GM18498 (cell line): ENCODE measurements around the gene ADRA1B.

Source experiments
- ATAC-seq: cut with Tn5 transposase; IDR thresholded peaks from one replicate; pipeline ENCODE4 v1.9.1; 2021; ENCODE audit warnings: mild to moderate bottlenecking, moderate library complexity; ENCODE audit not compliant: unreplicated experiment

ADRA1B gene

DNA sequence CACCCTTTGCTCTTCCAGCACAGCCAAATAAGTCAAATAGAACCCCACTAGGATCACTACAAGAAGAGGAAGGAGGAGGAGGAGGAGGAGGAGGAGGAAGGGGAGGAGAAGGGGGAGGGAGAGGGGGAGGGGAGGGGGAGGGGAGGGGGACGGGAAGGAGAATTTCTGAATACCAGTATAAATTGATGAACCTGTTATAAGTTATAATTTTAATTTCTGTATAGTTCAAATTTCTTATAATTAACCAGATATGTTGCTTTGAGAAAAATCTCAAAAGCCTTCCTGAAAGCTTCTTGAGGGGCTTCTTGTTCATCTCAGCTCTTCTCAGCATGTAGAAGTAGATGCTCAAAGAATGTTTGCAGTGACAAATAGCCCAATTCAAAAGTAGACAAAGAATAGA, 15.0 kb upstream of the ADRA1B start:
- no peak for ATAC-seq

DNA sequence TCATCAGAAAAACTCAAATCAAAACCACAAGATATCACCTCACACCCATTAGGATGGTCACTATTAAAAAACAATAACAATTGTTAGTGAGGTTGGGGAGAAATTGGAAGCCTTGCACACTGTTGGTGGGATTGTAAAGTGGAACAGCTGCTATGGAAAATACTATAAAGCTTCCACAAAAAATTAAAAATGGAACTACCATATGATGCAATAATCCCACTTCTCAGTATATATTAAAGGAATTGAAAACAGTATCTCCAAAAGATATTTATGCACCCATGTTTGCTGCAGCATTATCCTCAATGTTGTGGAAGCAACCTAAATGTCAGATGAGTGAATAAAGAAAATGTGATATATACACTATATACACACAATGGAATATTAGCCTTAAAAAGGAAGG, 14.5 kb upstream of the ADRA1B start:
- ATAC-seq = no peak

- ATAC-seq = no peak
These were observed 13.7 kb upstream of the ADRA1B start for GRCh38 chr5:159902444-159903121.

- no peak for ATAC-seq
These were observed 13.2 kb upstream of the ADRA1B start for GRCh38 chr5:159903131-159903530.

GRCh38 chr5:159904874-159905273, 11.4 kb upstream of the ADRA1B start:
- no peak for ATAC-seq

DNA sequence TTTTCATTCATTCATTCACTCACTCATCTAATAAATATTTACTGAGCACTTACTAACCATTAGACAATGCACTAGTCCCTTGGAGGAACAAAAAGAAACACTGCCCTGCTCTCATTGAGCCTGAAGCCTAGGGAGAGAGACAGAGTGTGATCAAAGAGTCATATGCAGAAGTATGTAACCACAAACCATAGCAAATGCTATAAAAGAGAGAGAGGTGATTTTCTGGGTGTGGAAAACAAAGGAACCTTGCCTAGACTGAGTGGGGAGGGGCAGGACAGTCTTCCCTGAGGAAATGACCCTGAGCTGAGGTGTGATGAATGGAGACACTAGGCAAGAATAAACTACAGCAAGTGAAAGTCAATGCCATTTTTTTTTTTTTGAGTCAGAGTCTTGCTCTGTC, 10.8 kb upstream of the ADRA1B start:
- no peak for ATAC-seq

GRCh38 chr5:159906463-159906862, 9.8 kb upstream of the ADRA1B start:
- no peak for ATAC-seq

DNA sequence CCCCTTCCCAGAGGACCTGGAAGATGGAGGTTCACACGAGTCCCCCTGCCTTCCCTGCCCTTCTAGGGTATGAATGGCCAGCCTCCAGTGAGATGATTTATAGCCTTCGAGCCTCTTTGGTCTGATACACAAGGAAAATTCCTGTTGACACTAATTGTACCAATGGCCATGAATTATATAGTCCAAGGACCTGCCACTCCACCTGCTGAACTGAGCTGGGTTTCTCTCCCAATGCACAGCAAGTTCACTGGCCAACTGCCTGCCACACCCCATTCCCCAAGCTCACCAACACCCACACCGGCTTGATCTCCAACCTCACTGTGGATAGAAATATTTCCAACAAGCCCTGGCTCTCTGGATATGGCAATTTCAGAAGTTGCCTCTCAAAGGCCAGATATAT, 9.3 kb upstream of the ADRA1B start:
- ATAC-seq = no peak

DNA sequence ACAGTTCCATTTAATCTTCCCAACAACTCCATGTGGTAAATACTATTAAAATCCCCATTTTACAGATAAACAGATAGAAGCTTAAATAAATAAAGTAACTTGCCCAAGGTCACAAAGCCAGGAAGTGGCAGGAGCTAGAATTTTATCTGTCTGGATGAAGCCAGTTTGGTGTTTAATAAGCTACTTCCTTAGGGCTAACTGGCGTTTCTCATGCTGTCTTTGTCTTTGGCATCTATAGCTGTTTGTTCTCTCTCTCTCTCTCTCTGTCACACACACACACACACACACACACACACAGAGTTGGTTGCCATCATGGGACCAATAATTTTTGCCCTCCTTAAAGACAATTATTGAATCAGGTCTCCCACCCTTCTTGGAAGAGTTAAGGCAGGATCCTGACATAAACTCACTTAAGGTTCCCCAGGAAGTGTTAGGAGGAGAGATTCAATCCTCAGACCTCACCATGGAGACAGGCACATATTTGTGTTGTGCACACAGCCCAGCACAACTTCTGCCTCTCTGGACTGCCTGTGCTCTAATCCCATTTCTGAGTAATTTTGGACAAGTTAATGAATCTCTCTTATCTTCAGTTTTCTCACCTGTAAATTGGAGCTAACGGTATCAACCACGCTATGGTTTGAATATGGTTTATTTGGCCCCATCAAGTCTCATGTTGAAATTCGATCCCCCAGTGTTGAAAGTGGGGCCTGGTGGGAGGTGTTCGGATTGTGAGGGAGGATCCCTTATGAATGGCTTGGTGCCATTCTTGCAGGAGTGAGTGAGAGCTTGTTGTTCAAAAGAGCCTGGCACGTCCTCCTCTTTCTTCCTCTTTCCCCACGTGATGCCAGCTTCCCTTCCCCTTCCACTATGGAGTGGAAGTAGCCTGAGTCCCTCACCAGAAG, 8.3 kb upstream of the ADRA1B start:
- ATAC-seq = no peak

DNA sequence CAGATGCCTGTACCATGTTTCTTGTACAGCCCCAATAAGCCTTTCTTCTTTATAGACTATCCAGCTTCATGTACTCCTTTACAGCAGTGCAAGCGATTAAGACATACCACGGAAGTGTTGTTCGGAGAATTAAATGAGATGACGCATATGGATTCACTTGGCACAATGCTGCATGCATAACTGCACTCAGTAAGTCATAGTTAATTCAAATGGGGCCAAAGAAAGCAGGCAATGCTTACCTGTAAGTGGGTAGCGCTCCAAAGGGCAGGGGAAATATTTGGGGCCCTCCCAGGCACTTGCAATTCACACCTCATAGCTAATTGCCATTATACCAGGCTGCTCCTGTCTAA, 7.7 kb upstream of the ADRA1B start:
- no peak for ATAC-seq

DNA sequence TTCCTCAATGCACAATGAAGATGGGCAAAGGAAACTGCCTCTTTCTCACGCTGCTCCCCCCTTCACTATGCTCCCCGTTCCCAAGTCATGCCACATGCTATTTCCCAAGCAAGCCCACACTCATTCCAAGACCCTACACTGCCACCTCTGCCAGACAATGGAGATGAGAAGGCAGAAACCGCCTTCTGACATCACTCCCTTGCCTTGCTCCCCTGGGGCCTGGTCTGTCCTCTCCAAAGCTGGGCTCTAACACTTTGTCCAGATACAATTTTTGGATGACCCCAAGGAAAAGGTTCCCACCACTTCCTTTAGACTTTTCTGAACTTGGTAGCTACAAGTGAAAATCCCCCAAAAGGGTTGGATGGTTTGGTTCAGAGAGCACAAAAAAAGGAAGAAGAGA, 7.2 kb upstream of the ADRA1B start:
- no peak for ATAC-seq

DNA sequence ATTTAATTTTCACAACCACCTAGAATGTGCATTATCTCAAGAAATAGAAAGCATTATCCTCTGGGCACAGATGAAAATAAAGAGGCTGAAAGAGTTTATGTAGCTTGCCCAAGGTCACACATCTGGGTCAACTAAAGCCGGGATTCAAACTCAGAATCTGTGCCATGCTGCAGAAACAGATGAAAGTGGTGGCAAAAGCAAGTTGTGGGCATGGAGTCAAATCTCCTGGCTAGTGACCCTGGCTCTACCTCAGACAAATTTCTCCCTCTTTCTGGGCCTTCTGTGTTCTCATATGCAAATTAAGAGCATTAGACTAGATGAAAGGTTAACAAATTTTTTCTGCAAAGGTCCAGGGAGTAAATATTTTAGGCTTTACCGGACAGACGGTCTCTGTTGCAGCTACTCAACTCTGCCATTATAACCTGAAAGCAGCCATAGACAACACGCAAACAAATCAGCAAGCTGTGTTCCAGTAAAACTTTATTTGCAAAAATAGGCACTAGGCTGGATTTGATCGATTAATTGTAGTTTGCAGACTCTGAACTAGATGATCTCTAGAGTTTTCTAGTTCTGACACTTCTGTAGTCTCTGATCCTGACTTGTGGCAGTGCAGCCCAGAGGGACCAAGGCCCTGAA, 6.0 kb upstream of the ADRA1B start:
- ATAC-seq = no peak

DNA sequence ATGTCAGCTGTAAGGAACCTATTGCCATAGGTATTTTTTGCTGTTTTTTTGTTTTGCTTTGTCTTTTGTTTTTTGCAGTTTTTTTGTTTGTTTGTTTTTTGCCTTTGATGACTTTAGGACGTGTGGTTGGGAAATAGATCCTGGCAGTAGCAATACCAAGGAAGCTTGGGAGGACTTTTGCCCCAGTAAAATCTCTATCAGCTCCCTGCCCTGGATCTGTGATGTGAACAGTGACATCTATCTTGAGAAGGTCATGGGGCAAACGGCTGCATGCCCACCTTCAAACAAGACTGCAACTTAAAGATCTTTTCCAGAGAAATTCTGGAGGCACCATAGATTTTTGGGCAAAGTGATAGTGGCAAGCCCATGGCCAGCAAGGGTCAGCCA, 5.4 kb upstream of the ADRA1B start:
- ATAC-seq = no peak

GRCh38 chr5:159911349-159911748, 4.9 kb upstream of the ADRA1B start:
- no peak for ATAC-seq

- no peak for ATAC-seq
These were observed 4.1 kb upstream of the ADRA1B start for GRCh38 chr5:159912033-159912800.

- no peak for ATAC-seq
These were observed 3.2 kb upstream of the ADRA1B start for GRCh38 chr5:159913048-159913447.

GRCh38 chr5:159913501-159913900, 2.8 kb upstream of the ADRA1B start:
- ATAC-seq = no peak

- no peak for ATAC-seq
These were observed 819 bp downstream of the ADRA1B start for GRCh38 chr5:159916841-159917761.

- ATAC-seq = no peak
These were observed 1.7 kb downstream of the ADRA1B start for GRCh38 chr5:159917994-159918393.

DNA sequence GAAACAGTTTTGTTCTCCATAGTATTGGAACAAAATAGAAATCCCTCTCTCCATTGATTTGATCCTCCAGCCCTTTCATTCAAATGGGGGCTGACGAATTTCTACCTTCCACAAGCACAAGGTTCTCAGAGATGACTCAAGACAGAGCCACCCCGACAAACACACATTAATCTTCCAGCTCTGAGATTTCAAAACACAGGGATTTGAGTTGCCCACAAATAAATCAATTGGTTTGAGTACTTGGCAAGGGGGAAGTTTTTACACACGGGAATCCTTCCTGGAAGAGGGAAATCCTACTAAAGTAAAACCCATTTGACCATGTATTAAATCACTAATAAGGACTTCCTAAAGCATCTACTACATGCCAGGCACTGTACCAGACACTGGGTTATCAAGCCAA, 5.4 kb downstream of the ADRA1B start:
- ATAC-seq = no peak
